Measurements from ENCODE around the gene PARPBP.
"Not testable (repeated sequence)": the region's sequence is repeated elsewhere in the genome, so short reads cannot be mapped to it uniquely, and the experiment has no call there.

Gene PARPBP

DNA sequence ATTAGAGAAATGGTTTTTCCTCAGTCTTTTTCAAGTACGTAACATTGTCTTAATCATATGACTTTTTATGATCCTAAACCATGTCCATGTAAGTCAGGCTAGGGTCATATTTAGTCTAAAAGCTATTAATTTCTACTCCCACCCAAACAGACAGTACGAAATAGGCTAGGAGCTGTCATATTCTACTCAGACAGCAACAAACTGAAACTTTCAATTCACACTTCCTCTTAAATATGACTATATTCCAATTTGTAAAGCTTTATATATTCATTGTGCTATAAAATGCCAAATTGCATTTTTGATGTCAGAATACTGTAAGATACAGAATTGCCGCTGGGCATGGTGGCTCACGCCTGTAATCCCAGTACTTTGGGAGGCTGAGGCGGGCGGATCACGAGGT is 3.6 kb upstream of the PARPBP start:
- H3K36me3 ChIP-seq (ENCODE audit: insufficient read depth, low read depth, low read length): peaks cover 41% of the 10 kb centered on the region
- no peak overlapping the region for H3K27ac ChIP-seq (ENCODE audit: low read length)
- H3K27me3 ChIP-seq (ENCODE audit: insufficient read depth, low read length): no peaks in the 10 kb centered on the region
- peaks cover 21% of the 10 kb centered on the region for H3K4me1 ChIP-seq (ENCODE audit: insufficient read depth, low read length)
- H3K4me3 ChIP-seq (ENCODE audit: low read length): no peak overlapping the region
- no peaks in the 10 kb centered on the region for H3K9me3 ChIP-seq (ENCODE audit: insufficient read depth, low read depth, low read length)
- H3K9ac ChIP-seq (ENCODE audit: low read depth, low read length): no peak overlapping the region

DNA sequence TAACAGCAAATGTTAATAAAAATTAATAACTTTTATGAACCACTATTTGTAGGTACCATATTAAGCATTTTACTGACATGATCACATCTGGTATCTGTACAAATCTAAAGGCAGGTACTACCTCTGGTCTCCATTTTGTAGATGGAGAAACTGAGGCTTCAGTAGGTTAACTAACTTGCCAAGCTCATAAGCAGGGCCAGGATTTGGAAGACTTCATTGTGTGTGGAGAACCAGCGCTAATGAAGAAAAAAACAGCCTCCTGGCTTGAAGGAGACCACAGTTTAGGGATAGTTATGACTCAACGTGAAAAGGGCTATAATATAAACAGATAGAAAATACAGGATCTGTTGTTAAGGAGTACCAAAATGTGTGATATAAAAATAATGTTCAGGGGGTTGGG is 1.1 kb upstream of the PARPBP start:
- H3K27me3 ChIP-seq (ENCODE audit: insufficient read depth, low read length): no peaks in the 10 kb centered on the region
- peak overlapping the region; percentile 98; the same call in 1 of the 2 replicates for H3K9ac ChIP-seq (ENCODE audit: low read depth, low read length)
- H3K4me1 ChIP-seq (ENCODE audit: insufficient read depth, low read length): peaks cover 10% of the 10 kb centered on the region
- peak overlapping the region; percentile 95 for H3K4me3 ChIP-seq (ENCODE audit: low read length)
- no peak overlapping the region for H3K27ac ChIP-seq (ENCODE audit: low read length)
- H3K9me3 ChIP-seq (ENCODE audit: insufficient read depth, low read depth, low read length): no peaks in the 10 kb centered on the region
- peaks cover 39% of the 10 kb centered on the region for H3K36me3 ChIP-seq (ENCODE audit: insufficient read depth, low read depth, low read length)

DNA sequence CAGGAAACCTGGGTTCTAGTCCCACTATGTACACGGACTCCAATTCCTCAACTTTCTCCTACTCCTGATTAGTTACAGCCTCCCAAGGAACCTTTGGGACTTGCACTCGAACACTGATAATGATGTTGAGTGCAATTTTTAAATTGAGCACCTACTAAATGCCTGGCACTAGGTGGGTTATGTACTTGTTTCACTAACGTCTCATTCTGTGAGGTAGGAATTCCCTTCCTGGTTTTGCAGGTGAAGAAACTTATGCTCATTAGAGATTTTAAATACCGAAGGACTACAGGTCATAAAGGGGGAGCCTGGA is 536 bp downstream of the PARPBP start:
- H3K9me3 ChIP-seq (ENCODE audit: insufficient read depth, low read depth, low read length): no peaks in the 10 kb centered on the region
- H3K36me3 ChIP-seq (ENCODE audit: insufficient read depth, low read depth, low read length): peaks cover 49% of the 10 kb centered on the region
- H3K27ac ChIP-seq (ENCODE audit: low read length): peak overlapping the region; percentile 41
- no peaks in the 10 kb centered on the region for H3K27me3 ChIP-seq (ENCODE audit: insufficient read depth, low read length)
- H3K4me1 ChIP-seq (ENCODE audit: insufficient read depth, low read length): peaks cover 7% of the 10 kb centered on the region
- peak overlapping the region; percentile 98 for H3K9ac ChIP-seq (ENCODE audit: low read depth, low read length)
- peak overlapping the region; percentile 95 for H3K4me3 ChIP-seq (ENCODE audit: low read length)

DNA sequence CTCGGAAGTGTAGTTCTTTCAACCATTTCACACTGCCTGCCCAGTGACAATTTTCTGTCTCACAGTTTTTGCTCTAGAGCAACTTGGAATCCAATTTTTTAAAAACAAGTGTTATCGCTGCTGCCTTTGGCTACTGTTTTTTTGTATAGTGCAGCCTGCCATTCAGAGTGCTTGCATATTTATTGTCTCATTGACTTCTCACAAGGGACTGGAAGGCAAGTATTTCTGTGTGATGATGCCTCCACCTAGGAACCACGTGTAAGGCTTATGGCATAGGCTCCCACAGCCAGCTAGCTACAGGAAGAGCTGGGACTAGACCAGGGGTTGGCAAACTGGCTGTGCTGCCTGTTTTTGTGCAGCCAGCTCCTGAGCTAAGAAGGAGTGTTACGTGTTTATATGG is 903 bp downstream of the PARPBP start:
- Histone ChIP-seq H3K9me3 (ENCODE audit: insufficient read depth, low read depth, low read length) (no peaks in the 10 kb centered on the region), H3K4me3 (ENCODE audit: low read length) (peak overlapping the region; percentile 95), H3K4me1 (ENCODE audit: insufficient read depth, low read length) (peaks cover 7% of the 10 kb centered on the region), H3K9ac (ENCODE audit: low read depth, low read length) (peak overlapping the region; percentile 98), H3K36me3 (ENCODE audit: insufficient read depth, low read depth, low read length) (peaks cover 49% of the 10 kb centered on the region), H3K27ac (ENCODE audit: low read length) (peak overlapping the region; percentile 41), H3K27me3 (ENCODE audit: insufficient read depth, low read length) (no peaks in the 10 kb centered on the region)

DNA sequence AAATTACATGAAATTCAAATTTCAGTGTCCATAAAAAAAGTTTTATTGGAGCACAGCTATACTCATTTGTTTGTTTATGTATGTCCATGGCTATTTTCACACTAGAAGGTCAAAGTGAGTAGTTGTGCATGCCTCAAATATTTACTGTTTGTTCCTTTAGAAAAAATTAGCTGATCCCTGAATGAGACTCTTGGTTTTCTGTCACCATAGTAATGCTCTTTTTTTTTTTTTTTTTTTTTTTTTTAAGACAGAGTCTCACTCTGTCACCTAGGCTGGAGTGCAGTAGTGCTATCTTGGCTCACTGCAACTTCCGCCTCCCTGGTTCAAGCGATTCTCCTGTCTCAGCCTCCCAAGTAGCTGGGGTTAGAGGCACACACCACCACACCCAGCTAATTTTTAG is 1.3 kb downstream of the PARPBP start:
- not testable (repeated sequence) for H3K4me1 ChIP-seq (ENCODE audit: insufficient read depth, low read length); H3K9me3 ChIP-seq (ENCODE audit: insufficient read depth, low read depth, low read length); H3K27me3 ChIP-seq (ENCODE audit: insufficient read depth, low read length); H3K27ac ChIP-seq (ENCODE audit: low read length)
- Histone ChIP-seq H3K9ac (ENCODE audit: low read depth, low read length) (peak overlapping the region; percentile 98; the same call in 1 of the 2 replicates), H3K4me3 (ENCODE audit: low read length) (peak overlapping the region; percentile 95), H3K36me3 (ENCODE audit: insufficient read depth, low read depth, low read length) (peaks cover 49% of the 10 kb centered on the region)

DNA sequence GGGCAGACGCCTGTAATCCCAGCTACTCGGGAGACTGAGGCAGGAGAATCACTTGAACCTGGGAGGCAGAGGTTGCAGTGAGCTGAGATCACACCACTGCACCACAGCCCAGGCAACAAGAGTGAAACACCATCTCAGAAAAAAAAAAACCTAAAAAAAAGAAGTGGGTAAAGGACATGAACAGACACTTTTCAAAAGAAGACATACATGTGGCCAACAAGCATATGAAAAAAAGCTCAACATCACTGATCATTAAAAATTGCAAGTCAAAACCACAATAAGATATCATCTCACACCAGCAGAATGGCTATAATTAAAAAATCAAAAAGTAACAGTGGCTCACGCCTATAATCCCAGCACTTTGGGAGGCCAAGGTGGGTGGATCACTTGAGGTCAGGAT is 10.7 kb downstream of the PARPBP start:
- H3K27ac ChIP-seq (ENCODE audit: low read length); H3K9ac ChIP-seq (ENCODE audit: low read depth, low read length); H3K9me3 ChIP-seq (ENCODE audit: insufficient read depth, low read depth, low read length); H3K4me3 ChIP-seq (ENCODE audit: low read length); H3K4me1 ChIP-seq (ENCODE audit: insufficient read depth, low read length); H3K27me3 ChIP-seq (ENCODE audit: insufficient read depth, low read length): not testable (repeated sequence)
- H3K36me3 ChIP-seq (ENCODE audit: insufficient read depth, low read depth, low read length): peaks cover 44% of the 10 kb centered on the region

DNA sequence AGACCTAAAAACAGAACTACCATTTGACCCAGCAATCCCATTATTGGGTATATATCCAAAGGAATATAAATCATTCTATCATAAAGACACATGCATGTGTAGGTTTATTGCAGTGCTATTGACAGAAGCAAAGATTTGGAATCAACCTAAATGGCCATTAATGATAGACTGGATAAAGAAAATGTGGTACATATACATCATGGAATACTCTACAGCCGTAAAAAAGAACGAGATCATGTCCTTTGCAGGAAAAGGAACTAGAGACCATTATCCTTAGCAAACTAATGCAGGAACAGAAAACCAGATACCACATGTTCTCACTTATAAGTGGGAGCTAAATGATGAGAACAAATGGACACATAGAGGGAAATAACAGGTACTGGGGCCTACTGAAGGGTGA is 11.5 kb downstream of the PARPBP start:
- H3K9me3 ChIP-seq (ENCODE audit: insufficient read depth, low read depth, low read length); H3K4me1 ChIP-seq (ENCODE audit: insufficient read depth, low read length); H3K27ac ChIP-seq (ENCODE audit: low read length); H3K4me3 ChIP-seq (ENCODE audit: low read length); H3K9ac ChIP-seq (ENCODE audit: low read depth, low read length); H3K27me3 ChIP-seq (ENCODE audit: insufficient read depth, low read length): not testable (repeated sequence)
- peaks cover 40% of the 10 kb centered on the region for H3K36me3 ChIP-seq (ENCODE audit: insufficient read depth, low read depth, low read length)

DNA sequence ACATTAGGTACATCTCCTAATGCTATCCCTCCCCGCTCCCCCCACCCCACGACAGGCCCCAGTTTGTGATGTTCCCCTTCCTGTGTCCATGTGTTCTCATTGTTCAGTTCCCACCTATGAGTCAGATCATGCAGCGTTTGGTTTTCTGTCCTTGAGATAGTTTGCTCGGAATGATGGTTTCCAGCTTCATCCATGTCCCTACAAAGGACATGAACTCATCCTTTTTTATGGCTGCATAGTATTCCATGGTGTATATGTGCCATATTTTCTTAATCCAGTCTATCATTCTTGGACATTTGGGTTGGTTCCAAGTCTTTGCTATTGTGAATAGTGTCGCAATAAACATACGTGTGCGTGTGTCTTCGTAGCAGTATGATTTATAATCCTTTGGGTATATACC is 17.6 kb downstream of the PARPBP start:
- H3K4me1 ChIP-seq (ENCODE audit: insufficient read depth, low read length); H3K9me3 ChIP-seq (ENCODE audit: insufficient read depth, low read depth, low read length); H3K4me3 ChIP-seq (ENCODE audit: low read length); H3K27me3 ChIP-seq (ENCODE audit: insufficient read depth, low read length); H3K9ac ChIP-seq (ENCODE audit: low read depth, low read length); H3K27ac ChIP-seq (ENCODE audit: low read length): not testable (repeated sequence)
- peaks cover 17% of the 10 kb centered on the region for H3K36me3 ChIP-seq (ENCODE audit: insufficient read depth, low read depth, low read length)

DNA sequence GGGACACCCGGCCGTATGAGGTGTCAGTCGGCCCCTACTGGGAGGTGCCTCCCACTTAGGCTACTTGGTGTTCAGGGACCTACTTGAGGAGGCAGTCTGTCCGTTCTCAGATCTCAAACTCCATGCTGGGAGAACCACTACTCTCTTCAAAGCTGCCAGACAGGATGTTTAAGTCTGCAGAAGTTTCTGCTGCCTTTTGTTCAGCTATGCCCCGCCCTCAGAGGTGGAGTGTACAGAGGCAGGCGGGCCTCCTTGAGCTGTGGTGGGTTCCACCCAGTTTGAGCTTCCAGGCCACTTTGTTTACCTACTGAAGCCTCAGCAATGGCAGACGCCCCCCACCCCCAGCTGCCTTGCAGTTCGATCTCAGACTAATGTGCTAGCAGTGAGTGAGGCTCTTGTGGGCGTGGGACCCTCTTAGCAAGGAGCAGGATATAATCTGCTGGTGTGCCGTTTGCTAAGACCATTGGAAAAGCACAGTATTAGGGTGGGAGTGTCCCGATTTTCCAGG is 22.9 kb downstream of the PARPBP start:
- not testable (repeated sequence) for H3K4me3 ChIP-seq (ENCODE audit: low read length); H3K9me3 ChIP-seq (ENCODE audit: insufficient read depth, low read depth, low read length); H3K27me3 ChIP-seq (ENCODE audit: insufficient read depth, low read length); H3K36me3 ChIP-seq (ENCODE audit: insufficient read depth, low read depth, low read length); H3K9ac ChIP-seq (ENCODE audit: low read depth, low read length); H3K4me1 ChIP-seq (ENCODE audit: insufficient read depth, low read length); H3K27ac ChIP-seq (ENCODE audit: low read length)

DNA sequence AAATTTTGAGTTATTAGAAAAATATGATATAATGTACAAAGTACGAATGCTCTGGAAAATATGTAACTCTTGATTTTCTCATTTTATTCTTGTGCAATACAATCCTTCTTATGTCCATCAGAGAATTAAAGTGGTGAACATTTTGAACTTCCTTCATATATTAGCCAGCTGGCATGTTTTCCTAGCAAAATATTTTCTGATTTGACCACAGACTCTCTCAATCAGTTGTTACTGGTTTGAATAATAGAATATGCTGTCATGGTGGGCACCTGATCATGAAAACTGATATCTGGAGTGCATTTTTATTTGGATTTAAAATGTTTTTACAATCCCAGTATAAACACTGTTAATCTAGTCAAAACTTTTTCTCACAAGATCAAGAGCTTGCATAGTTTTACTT is 24.2 kb downstream of the PARPBP start:
- Histone ChIP-seq H3K4me3 (ENCODE audit: low read length) (no peak overlapping the region), H3K9ac (ENCODE audit: low read depth, low read length) (no peak overlapping the region), H3K36me3 (ENCODE audit: insufficient read depth, low read depth, low read length) (0 out of 2 replicates have a peak, but pooled peaks cover 4% of the 10 kb centered on the region), H3K27ac (ENCODE audit: low read length) (no peak overlapping the region), H3K9me3 (ENCODE audit: insufficient read depth, low read depth, low read length) (no peaks in the 10 kb centered on the region), H3K4me1 (ENCODE audit: insufficient read depth, low read length) (no peaks in the 10 kb centered on the region), H3K27me3 (ENCODE audit: insufficient read depth, low read length) (no peaks in the 10 kb centered on the region)

DNA sequence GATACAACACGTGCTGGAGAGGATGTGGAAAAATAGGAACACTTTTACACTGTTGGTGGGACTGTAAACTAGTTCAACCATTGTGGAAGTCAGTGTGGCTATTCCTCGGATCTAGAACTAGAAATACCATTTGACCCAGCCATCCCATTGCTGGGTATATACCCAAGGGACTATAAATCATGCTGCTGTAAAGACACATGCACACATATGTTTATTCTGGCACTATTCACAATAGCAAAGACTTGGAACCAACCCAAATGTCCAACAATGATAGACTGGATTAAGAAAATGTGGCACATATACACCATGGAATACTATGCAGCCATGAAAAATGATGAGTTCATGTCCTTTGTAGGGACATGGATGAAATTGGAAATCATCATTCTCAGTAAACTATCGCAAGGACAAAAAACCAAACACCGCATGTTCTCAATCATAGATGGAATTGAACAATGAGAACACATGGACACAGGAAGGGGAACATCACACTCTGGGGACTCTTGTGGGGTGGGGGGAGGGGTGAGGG is 27.1 kb downstream of the PARPBP start:
- H3K36me3 ChIP-seq (ENCODE audit: insufficient read depth, low read depth, low read length): peaks cover 25% of the 10 kb centered on the region
- not testable (repeated sequence) for H3K4me3 ChIP-seq (ENCODE audit: low read length); H3K9me3 ChIP-seq (ENCODE audit: insufficient read depth, low read depth, low read length); H3K27me3 ChIP-seq (ENCODE audit: insufficient read depth, low read length); H3K27ac ChIP-seq (ENCODE audit: low read length); H3K9ac ChIP-seq (ENCODE audit: low read depth, low read length); H3K4me1 ChIP-seq (ENCODE audit: insufficient read depth, low read length)

DNA sequence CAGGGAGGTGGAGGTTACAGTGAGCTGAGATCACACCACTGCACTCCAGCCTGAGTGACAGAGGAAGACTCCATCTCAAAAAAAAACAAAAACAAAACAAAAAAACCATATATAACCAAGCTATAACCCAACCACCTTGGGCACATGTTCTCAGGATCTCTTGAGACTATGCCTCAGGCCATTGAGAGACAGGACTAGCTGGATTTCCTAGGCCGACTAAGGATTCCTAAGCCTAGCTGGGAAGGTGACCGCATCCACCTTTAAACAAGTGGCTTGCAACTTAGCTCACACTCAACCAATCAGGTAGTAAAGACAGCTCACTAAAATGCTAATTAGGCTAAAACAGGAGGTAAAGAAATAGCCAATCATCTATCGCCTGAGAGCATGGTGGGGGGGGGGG is 35.2 kb downstream of the PARPBP start:
- not testable (repeated sequence) for H3K4me1 ChIP-seq (ENCODE audit: insufficient read depth, low read length); H3K9ac ChIP-seq (ENCODE audit: low read depth, low read length); H3K27ac ChIP-seq (ENCODE audit: low read length); H3K9me3 ChIP-seq (ENCODE audit: insufficient read depth, low read depth, low read length); H3K4me3 ChIP-seq (ENCODE audit: low read length); H3K27me3 ChIP-seq (ENCODE audit: insufficient read depth, low read length)
- peaks cover 39% of the 10 kb centered on the region for H3K36me3 ChIP-seq (ENCODE audit: insufficient read depth, low read depth, low read length)

DNA sequence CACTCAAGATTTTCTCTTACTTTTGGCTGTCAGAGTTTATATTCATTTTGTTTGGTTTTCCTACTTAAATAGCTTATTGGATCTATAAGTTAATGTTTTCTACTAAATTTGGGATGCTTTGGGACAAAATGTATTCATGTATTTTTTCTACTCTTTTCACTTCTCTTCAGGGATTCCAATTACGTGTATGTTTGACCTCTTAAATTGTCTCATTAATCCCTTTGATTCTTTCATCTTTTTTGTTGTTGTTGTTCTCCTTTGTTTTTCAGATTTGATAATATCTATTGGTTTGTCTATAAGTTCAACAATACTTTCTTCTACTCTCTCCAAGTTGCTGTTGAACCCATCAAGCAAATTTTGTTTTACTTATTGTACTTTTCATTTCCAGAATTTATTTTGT is 43.4 kb downstream of the PARPBP start:
- Histone ChIP-seq H3K36me3 (ENCODE audit: insufficient read depth, low read depth, low read length) (peaks cover 12% of the 10 kb centered on the region; the same call in 1 of the 2 replicates), H3K9ac (ENCODE audit: low read depth, low read length) (no peak overlapping the region), H3K4me3 (ENCODE audit: low read length) (no peak overlapping the region), H3K27me3 (ENCODE audit: insufficient read depth, low read length) (no peaks in the 10 kb centered on the region), H3K9me3 (ENCODE audit: insufficient read depth, low read depth, low read length) (no peaks in the 10 kb centered on the region), H3K4me1 (ENCODE audit: insufficient read depth, low read length) (no peaks in the 10 kb centered on the region), H3K27ac (ENCODE audit: low read length) (no peak overlapping the region)

Measured in iPS-20b (cell line).